Ovary (tissue), 9 donors: ENCODE data around the gene RIN3. TPM values are rescaled to one million over a fixed set of nuclear protein-coding genes. Genes with fewer than 3 reads are reported as not detected.

Experiments
- DNase-seq, 5 donors: peaks; one replicate each; pipeline ENCODE4 v3.0.0-alpha.2; 2019 to 2020
- H3K27ac ChIP-seq, 2 donors: fragments of 200-600 bp; one replicate each; pipeline versions ENCODE4 v1.5.1 to v1.8.0; 2019 to 2022
- H3K27me3 ChIP-seq: fragments of 200-600 bp; one replicate; pipeline ENCODE4 v1.8.0; 2022
- H3K36me3 ChIP-seq: fragments of 200-600 bp; sonication (generic); one replicate; pipeline ENCODE4 v1.5.1; 2019
- H3K4me1 ChIP-seq: one replicate; pipeline ENCODE4 v1.8.1; 2013; ENCODE audit warnings: mild to moderate bottlenecking, moderate library complexity; ENCODE audit not compliant: insufficient read depth
- H3K4me3 ChIP-seq: fragments of 200-600 bp; sonication (generic); one replicate; pipeline ENCODE4 v1.5.1; 2017
- H3K9me3 ChIP-seq, 2 donors: fragments of 200-600 bp in 1 of 2; sonication (generic) in 1 of 2; one replicate each; pipeline versions ENCODE4 v1.5.1 to v1.8.1; 2013 to 2019; ENCODE audit warnings: mild to moderate bottlenecking in 1 of 2, moderate library complexity in 1 of 2
- EP300 ChIP-seq: sonication (generic); formaldehyde crosslinking; IDR thresholded peaks from one replicate; pipeline ENCODE4 v1.6.1; 2017; ENCODE audit warnings: antibody characterized with exemption
- POLR2A ChIP-seq: fragments of 450-650 bp; IDR thresholded peaks from one replicate; pipeline ENCODE4 v1.6.1; 2017; ENCODE audit warnings: antibody characterized with exemption, mild to moderate bottlenecking, moderate library complexity
- WGBS, 3 donors: extraction: QIAGEN DNeasy Blood & Tissue Kit in 1 of 3; methylation state at CpG; one replicate each; pipeline versions ENCODE4 v1.1.5 to v1.1.7; 2013 to 2017; 5-methylcytosine and 5-hydroxymethylcytosine counted together
- intact Hi-C, 4 donors: fragments of 100-400 bp; cut with DNase I; formaldehyde crosslinking; loops; one replicate each; pipeline versions ENCODE4 v1.11.0 to v1.15.1; 2022 to 2023
- polyA plus RNA-seq, 2 donors: library from polyadenylated mRNA; stranded (reverse); fragments of 200-250 nt in 1 of 2; fragments of 350-450 nt in 1 of 2; fragmentation: Illumina TruSeq in 1 of 2; extraction: RNeasy Lipid Tissue Mini Kit (QIAGEN cat#74804) in 1 of 2; gene quantifications; one replicate each; pipeline ENCODE4 v1.2.3, GENCODE V29; 2013 to 2014
- total RNA-seq, 7 donors: library from RNA; depleted of rRNA in 2 of 7; stranded (reverse); fragments of >200 nt in 2 of 7; fragmentation: NEBNext Ultra II Directional in 3 of 7; extraction: Animal tissue kit (Norgen Biotek cat#: 25700) in 3 of 7; gene quantifications; one replicate each; pipeline versions ENCODE4 v1.1.0 to v1.2.4, GENCODE V29; 2016 to 2023
- TF ChIP-seq, protein P1 (sequence below), 3 donors: fragments of 450-650 bp in 2 of 3; fragments of 200-600 bp in 1 of 3; IDR thresholded peaks; one replicate each; pipeline versions ENCODE4 v1.5.1 to v1.8.0; 2016 to 2022; ENCODE audit warnings: antibody characterized with exemption in 3 of 3, mild to moderate bottlenecking in 1 of 3
- donor health status: DM: no; HTN: no; CAD: no; lungs with moderate emphysema.
- donor health status: DM: no; HTN: no; CAD: no.
- donor health status: Bipolar disorder and iron deficiency.
- donor health status: DM: yes; HTN: yes; CAD: no.
- donor health status: DM: no; HTN: no; CAD: no.
- donor health status: DM: yes; HTN: yes; CAD: no.

The RIN3 gene
- total and polyA plus RNA-seq, 9 donors = 3.8 to 27.9 (median 13.9) TPM

DNA sequence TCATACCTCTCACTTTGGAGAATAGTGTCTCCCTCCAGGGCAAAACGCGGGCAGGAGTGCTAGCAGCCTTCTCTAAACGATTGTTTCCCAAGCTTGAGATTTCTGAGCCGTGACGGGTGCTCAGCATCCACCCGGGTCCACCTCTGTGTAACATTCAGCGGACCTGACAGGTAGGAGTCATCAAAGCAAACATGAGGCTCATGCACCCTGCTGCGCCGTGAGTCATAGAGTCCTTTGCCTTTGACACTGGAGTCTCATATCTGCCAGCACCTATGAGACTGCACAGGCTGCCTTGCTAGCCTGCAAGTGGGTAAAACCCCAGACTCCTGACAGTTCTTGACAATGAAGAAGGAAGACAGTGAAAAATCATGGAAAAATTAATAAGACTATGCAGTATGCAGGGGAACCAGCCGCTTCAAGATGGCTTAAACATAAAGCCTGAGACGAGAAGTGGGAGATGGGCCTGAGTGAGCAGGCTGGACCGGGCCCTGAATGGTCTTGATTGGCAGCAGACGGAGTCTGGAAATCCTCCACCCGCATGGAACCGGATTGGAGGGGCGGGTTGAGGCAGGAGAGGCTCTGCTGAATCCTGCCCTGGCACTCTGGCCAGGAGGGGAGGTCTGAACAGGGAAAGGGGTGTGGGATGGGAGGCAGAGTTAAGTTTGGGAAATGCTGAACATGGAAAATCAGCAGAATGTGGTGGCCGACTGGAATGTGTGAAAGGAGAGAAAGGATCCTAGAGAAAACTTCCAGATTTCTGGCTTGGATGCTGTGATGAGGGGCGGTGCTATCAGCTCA lies 180.6 kb downstream of the RIN3 start:
- no peaks in the 10 kb centered on the region for H3K9me3 ChIP-seq
- H3K27me3 ChIP-seq = no peaks in the 10 kb centered on the region
- no peaks in the 10 kb centered on the region for H3K36me3 ChIP-seq
- peaks cover 9% of the 10 kb centered on the region for H3K4me1 ChIP-seq
- TF ChIP-seq EP300 (no peak), POLR2A (no peak)
- TF ChIP-seq, protein P1, sequence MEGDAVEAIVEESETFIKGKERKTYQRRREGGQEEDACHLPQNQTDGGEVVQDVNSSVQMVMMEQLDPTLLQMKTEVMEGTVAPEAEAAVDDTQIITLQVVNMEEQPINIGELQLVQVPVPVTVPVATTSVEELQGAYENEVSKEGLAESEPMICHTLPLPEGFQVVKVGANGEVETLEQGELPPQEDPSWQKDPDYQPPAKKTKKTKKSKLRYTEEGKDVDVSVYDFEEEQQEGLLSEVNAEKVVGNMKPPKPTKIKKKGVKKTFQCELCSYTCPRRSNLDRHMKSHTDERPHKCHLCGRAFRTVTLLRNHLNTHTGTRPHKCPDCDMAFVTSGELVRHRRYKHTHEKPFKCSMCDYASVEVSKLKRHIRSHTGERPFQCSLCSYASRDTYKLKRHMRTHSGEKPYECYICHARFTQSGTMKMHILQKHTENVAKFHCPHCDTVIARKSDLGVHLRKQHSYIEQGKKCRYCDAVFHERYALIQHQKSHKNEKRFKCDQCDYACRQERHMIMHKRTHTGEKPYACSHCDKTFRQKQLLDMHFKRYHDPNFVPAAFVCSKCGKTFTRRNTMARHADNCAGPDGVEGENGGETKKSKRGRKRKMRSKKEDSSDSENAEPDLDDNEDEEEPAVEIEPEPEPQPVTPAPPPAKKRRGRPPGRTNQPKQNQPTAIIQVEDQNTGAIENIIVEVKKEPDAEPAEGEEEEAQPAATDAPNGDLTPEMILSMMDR (IDR thresholded peaks at IDR 0.05) = no peak
- H3K27ac ChIP-seq = no peak overlapping the region
- intact Hi-C loops = no loop called here
- WGBS, 3 donors = 68 to 80% (median 74%) methylated on average over 18 of the region's 18 CpGs
- no peak overlapping the region for H3K4me3 ChIP-seq
- DNase-seq = peak in 1 of 5 donors; percentile 27

DNA sequence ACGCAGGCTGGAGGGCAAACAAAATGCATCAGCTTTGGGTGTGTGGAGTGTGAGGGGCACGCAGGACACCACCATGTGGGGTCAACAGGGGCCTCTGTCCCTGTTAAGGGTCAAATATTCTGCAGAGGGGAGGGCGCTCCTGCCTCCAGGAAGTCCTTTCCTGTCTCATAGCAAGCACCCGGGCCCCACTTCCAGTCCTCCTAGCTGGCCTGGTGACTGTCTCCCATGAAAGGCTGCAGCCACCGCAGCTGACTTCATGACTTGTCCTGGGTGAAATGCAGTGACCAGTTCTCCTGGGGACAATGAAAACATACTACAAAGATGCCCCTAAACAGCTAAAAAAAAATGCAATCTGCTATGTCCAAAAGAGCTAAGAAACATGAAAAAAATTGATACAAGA lies 181.2 kb downstream of the RIN3 start:
- TF ChIP-seq, protein P1 (IDR thresholded peaks at IDR 0.05) = no peak
- TF ChIP-seq POLR2A (no peak), EP300 (no peak)
- H3K9me3 ChIP-seq = no peaks in the 10 kb centered on the region
- no peaks in the 10 kb centered on the region for H3K36me3 ChIP-seq
- H3K27ac ChIP-seq = no peak overlapping the region
- WGBS, 3 donors = 43 to 56% (median 47%) methylated on average over 5 of the region's 5 CpGs
- peak in 1 of 5 donors; percentile 19 for DNase-seq
- no peak overlapping the region for H3K4me3 ChIP-seq
- intact Hi-C loops = no loop called here
- peaks cover 9% of the 10 kb centered on the region for H3K4me1 ChIP-seq
- H3K27me3 ChIP-seq = no peaks in the 10 kb centered on the region

- intact Hi-C loops = no loop called here
- TF ChIP-seq EP300 = no peak
- TF ChIP-seq, protein P1 (IDR thresholded peaks at IDR 0.05) = no peak
- TF ChIP-seq POLR2A = no peak
- Histone ChIP-seq H3K27ac (no peak overlapping the region), H3K36me3 (no peaks in the 10 kb centered on the region), H3K9me3 (no peaks in the 10 kb centered on the region), H3K4me1 (peaks cover 9% of the 10 kb centered on the region), H3K4me3 (no peak overlapping the region), H3K27me3 (no peaks in the 10 kb centered on the region)
- DNase-seq = no peak
- WGBS, 3 donors = 93 to 100% (median 96%) methylated on average over 1 of the region's 1 CpG
Measured at GRCh38 chr14:92695562-92695961, 182.0 kb downstream of the RIN3 start.

DNA sequence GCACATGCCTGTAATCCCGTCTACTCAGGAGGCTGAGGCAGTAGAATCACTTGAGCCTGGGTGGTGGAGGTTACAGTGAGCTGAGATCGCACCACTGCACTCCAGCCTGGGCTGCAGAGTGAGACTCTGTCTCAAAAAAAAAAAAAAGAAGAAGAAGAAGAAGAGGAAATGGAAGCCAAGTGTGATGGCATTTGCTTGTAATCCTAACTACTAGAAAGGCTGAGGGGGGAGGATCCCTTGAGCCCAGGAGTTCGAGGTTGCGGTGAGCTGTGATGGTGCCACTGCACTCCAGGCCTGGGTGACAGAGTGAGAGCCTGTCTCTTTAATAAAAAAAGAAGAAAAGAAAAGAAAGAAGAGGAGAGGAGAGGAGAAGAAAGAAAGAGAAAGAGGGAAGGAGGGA lies 182.8 kb downstream of the RIN3 start:
- H3K27ac ChIP-seq = no peak overlapping the region
- H3K9me3 ChIP-seq = no peaks in the 10 kb centered on the region
- H3K27me3 ChIP-seq = no peaks in the 10 kb centered on the region
- peaks cover 9% of the 10 kb centered on the region for H3K4me1 ChIP-seq
- H3K4me3 ChIP-seq = no peak overlapping the region
- no peak for DNase-seq
- TF ChIP-seq, protein P1 (IDR thresholded peaks at IDR 0.05) = no peak
- 81 to 86% (median 85%) methylated on average over 4 of the region's 4 CpGs for WGBS, 3 donors
- H3K36me3 ChIP-seq = no peaks in the 10 kb centered on the region
- intact Hi-C loops = no loop called here
